ENCODE measurements around the gene DCHS1.

DCHS1 gene

GRCh38 chr11:6628526-6628925, 27.1 kb downstream of the DCHS1 start:
- no peak overlapping the region for H3K4me3 ChIP-seq (ENCODE audit: low read length)
- H4K20me1 ChIP-seq (ENCODE audit: insufficient read depth, low read length): no peaks in the 10 kb centered on the region
- no peaks in the 10 kb centered on the region for H3K36me3 ChIP-seq (replicated peaks; ENCODE audit: low read depth, low read length)
- no peak overlapping the region for H2AFZ ChIP-seq (ENCODE audit: low read depth, low read length)
- no peak overlapping the region for H3K4me2 ChIP-seq (ENCODE audit: low read length)
- H3K79me2 ChIP-seq (ENCODE audit: low read length): no peaks in the 10 kb centered on the region
- no peak overlapping the region for H3K9ac ChIP-seq (ENCODE audit: low read length)
- H3K4me1 ChIP-seq (ENCODE audit: low read length): peaks cover 12% of the 10 kb centered on the region
- H3K9me3 ChIP-seq (ENCODE audit: insufficient read depth, low read length): no peaks in the 10 kb centered on the region
- TF ChIP-seq EZH2phosphoT487 (IDR thresholded peaks at IDR 0.05; ENCODE audit: low read depth) (no peak), CTCF (IDR thresholded peaks at IDR 0.05; ENCODE audit: low read depth, low read length) (no peak)
- no peak overlapping the region for H3K27ac ChIP-seq (ENCODE audit: low read length)
- no peaks in the 10 kb centered on the region for H3K27me3 ChIP-seq (ENCODE audit: low read depth, low read length)

- Histone ChIP-seq H3K27me3 (ENCODE audit: low read depth, low read length) (no peaks in the 10 kb centered on the region), H3K9me3 (ENCODE audit: insufficient read depth, low read length) (no peaks in the 10 kb centered on the region), H3K9ac (ENCODE audit: low read length) (no peak overlapping the region), H2AFZ (ENCODE audit: low read depth, low read length) (peak overlapping the region; percentile 49; the same call in 1 of the 2 replicates), H3K27ac (ENCODE audit: low read length) (no peak overlapping the region), H3K4me1 (ENCODE audit: low read length) (peaks cover 12% of the 10 kb centered on the region), H3K4me3 (ENCODE audit: low read length) (0 out of 2 replicates have a peak overlapping the region, but pooled peaks have one; percentile 19), H3K79me2 (ENCODE audit: low read length) (no peaks in the 10 kb centered on the region), H3K36me3 (replicated peaks; ENCODE audit: low read depth, low read length) (no peaks in the 10 kb centered on the region), H4K20me1 (ENCODE audit: insufficient read depth, low read length) (no peaks in the 10 kb centered on the region), H3K4me2 (ENCODE audit: low read length) (peak overlapping the region; percentile 52)
- TF ChIP-seq CTCF (IDR thresholded peaks at IDR 0.05; ENCODE audit: low read depth, low read length) (no peak), EZH2phosphoT487 (IDR thresholded peaks at IDR 0.05; ENCODE audit: low read depth) (no peak)
Observed at GRCh38 chr11:6627762-6628241, 27.8 kb downstream of the DCHS1 start.

- peak overlapping the region; percentile 52 for H3K4me2 ChIP-seq (ENCODE audit: low read length)
- H3K4me3 ChIP-seq (ENCODE audit: low read length): 0 out of 2 replicates have a peak overlapping the region, but pooled peaks have one; percentile 19
- TF ChIP-seq EZH2phosphoT487 (IDR thresholded peaks at IDR 0.05; ENCODE audit: low read depth): no peak
- no peak for TF ChIP-seq CTCF (IDR thresholded peaks at IDR 0.05; ENCODE audit: low read depth, low read length)
- peaks cover 12% of the 10 kb centered on the region for H3K4me1 ChIP-seq (ENCODE audit: low read length)
- no peaks in the 10 kb centered on the region for H3K27me3 ChIP-seq (ENCODE audit: low read depth, low read length)
- H3K79me2 ChIP-seq (ENCODE audit: low read length): no peaks in the 10 kb centered on the region
- no peaks in the 10 kb centered on the region for H3K9me3 ChIP-seq (ENCODE audit: insufficient read depth, low read length)
- H2AFZ ChIP-seq (ENCODE audit: low read depth, low read length): peak overlapping the region; percentile 49; the same call in 1 of the 2 replicates
- no peaks in the 10 kb centered on the region for H4K20me1 ChIP-seq (ENCODE audit: insufficient read depth, low read length)
- H3K27ac ChIP-seq (ENCODE audit: low read length): no peak overlapping the region
- H3K9ac ChIP-seq (ENCODE audit: low read length): no peak overlapping the region
- no peaks in the 10 kb centered on the region for H3K36me3 ChIP-seq (replicated peaks; ENCODE audit: low read depth, low read length)
Observed at GRCh38 chr11:6626971-6627761, 28.4 kb downstream of the DCHS1 start.

- H3K36me3 ChIP-seq (replicated peaks; ENCODE audit: low read depth, low read length): no peaks in the 10 kb centered on the region
- no peak overlapping the region for H3K9ac ChIP-seq (ENCODE audit: low read length)
- no peaks in the 10 kb centered on the region for H3K27me3 ChIP-seq (ENCODE audit: low read depth, low read length)
- H3K9me3 ChIP-seq (ENCODE audit: insufficient read depth, low read length): no peaks in the 10 kb centered on the region
- H3K4me3 ChIP-seq (ENCODE audit: low read length): no peak overlapping the region
- H3K4me1 ChIP-seq (ENCODE audit: low read length): peaks cover 12% of the 10 kb centered on the region
- TF ChIP-seq EZH2phosphoT487 (IDR thresholded peaks at IDR 0.05; ENCODE audit: low read depth) (no peak), CTCF (IDR thresholded peaks at IDR 0.05; ENCODE audit: low read depth, low read length) (no peak)
- no peak overlapping the region for H3K4me2 ChIP-seq (ENCODE audit: low read length)
- H3K79me2 ChIP-seq (ENCODE audit: low read length): no peaks in the 10 kb centered on the region
- H4K20me1 ChIP-seq (ENCODE audit: insufficient read depth, low read length): no peaks in the 10 kb centered on the region
- no peak overlapping the region for H3K27ac ChIP-seq (ENCODE audit: low read length)
- H2AFZ ChIP-seq (ENCODE audit: low read depth, low read length): no peak overlapping the region
Observed at GRCh38 chr11:6625832-6626420, 29.7 kb downstream of the DCHS1 start.
